WTC11 (cell line): ENCODE results near the gene STAC.

Experiments used
- CTCF ChIP-seq: fragments of 200-600 bp; IDR thresholded peaks from 2 replicates; pipeline ENCODE4 v1.8.0; 2022; ENCODE audit warnings: antibody characterized with exemption
- ESRRA ChIP-seq: sonication (generic); formaldehyde crosslinking; IDR thresholded peaks from 2 replicates; pipeline ENCODE4 v1.8.1; 2022; ENCODE audit warnings: mild to moderate bottlenecking, missing genetic modification reagents, borderline replicate concordance
- HMGXB4 ChIP-seq: sonication (generic); formaldehyde crosslinking; IDR thresholded peaks from 2 replicates; pipeline ENCODE4 v1.8.1; 2023; ENCODE audit warnings: mild to moderate bottlenecking, moderate library complexity, missing genetic modification reagents
- TF ChIP-seq, protein P1 (sequence below): sonication (generic); formaldehyde crosslinking; IDR thresholded peaks from 2 replicates; pipeline ENCODE4 v1.8.1; 2023; ENCODE audit warnings: mild to moderate bottlenecking, missing genetic modification reagents

- TF ChIP-seq CTCF (no peak), HMGXB4 (CRISPR knock-in tag) (no peak), ESRRA (CRISPR knock-in tag) (no peak)
- TF ChIP-seq, protein P1, sequence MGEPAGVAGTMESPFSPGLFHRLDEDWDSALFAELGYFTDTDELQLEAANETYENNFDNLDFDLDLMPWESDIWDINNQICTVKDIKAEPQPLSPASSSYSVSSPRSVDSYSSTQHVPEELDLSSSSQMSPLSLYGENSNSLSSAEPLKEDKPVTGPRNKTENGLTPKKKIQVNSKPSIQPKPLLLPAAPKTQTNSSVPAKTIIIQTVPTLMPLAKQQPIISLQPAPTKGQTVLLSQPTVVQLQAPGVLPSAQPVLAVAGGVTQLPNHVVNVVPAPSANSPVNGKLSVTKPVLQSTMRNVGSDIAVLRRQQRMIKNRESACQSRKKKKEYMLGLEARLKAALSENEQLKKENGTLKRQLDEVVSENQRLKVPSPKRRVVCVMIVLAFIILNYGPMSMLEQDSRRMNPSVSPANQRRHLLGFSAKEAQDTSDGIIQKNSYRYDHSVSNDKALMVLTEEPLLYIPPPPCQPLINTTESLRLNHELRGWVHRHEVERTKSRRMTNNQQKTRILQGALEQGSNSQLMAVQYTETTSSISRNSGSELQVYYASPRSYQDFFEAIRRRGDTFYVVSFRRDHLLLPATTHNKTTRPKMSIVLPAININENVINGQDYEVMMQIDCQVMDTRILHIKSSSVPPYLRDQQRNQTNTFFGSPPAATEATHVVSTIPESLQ (CRISPR knock-in tag): no peak
Observed at GRCh38 chr3:36580716-36581115, 200.4 kb downstream of the STAC start.
